Inflammatory macrophage treated with lipopolysaccharide for 4 hours (primary cell): Measurements from ENCODE around the gene C1orf74.
A peak's percentile ranks its signal among the peaks of the same experiment; 100 is the strongest.
"Not testable (repeated sequence)": the region's sequence is repeated elsewhere in the genome, so short reads cannot be mapped to it uniquely, and the experiment has no call there.

Source experiments
- DNase-seq: peaks from one replicate; pipeline ENCODE4 v3.0.0-alpha.2; 2020

The C1orf74 gene

DNA sequence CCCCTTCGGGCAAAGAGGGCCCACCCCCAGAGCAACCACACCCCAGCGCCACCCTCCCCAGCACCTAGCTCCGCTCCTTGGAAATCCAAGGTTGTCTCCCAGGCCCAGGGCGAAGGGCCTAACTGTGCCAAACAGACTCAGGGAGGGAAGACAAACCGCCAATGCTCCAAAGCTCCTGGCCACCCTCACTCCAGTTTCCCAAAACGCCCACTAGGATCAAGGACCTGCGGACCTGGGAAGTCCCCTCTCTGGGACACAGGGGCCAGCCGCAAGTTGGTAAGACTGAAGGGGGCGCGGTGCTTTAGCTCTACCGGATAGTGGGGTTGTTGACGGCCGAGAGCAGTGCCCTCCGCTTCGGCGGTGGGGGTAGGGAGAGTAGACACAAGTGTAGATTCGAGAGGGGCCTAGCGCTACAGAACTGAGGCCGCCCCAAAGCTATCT is 21.0 kb upstream of the C1orf74 start:
- no peak for DNase-seq

DNA sequence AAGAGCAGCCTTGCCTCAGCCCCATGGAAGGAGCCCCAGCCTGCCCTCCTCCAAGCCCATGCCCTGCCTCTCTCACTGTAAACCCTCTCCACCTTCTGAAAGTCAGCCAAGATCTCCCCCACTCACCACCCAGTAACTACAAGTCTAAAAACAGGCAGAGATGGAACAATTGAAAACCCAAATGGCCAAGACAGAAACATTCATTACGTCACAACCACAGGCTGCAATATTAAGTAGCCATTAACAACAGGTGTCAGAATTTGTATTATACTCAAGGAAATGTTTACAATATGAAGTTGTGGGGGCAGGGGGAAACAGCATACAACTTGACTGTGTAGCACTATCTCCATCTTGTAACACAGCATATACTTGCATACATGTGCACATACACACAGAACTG is 19.2 kb upstream of the C1orf74 start:
- DNase-seq = no peak

DNA sequence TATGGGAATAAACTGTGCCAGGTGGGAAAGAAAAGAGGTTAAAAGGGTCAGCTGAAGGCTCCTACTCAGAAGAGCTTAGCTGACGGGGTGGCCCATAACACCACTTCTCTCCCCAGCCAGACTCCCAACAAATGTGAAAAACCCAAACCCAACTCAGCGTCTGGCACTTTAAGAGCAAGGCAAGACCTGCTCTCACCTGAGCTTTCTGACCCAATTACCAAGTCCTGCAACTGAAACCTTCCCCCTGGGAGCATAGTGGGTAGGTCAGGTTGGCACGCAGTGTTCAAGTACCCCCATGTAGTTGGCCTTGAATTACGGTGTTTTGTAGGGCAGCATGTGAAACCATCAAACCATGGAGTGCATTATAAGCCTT is 18.4 kb upstream of the C1orf74 start:
- no peak for DNase-seq

DNA sequence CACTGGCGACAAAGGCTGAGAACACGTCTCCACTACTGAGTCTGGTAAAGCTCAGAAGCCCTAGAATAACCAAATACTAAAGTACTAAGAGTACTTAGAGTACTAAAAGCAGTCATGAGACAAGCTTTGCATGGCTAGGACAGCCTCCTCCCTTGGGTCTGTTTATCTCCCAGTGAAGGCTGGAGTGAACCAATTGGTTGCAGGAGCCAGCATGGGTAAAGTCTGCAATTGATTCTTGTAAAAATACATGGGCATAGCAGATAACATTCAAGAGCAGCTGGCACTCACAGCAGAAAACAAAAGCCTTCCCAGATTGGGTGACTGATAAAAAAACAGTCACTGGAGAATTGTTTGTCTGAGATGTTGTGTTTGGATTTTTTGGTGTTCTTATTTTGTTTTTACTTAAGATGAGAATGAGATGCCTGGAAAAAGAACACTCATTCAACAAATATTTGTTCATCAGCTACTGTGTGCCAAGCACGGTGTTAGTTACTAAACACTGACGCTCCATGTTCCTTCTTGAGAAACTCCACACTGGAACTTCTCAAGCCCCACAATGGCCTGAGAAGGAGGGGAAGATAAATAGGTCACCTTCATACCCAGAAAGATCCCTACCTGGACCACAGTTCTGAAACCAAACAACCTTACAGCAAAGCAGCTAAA is 17.9 kb upstream of the C1orf74 start:
- DNase-seq = no peak

DNA sequence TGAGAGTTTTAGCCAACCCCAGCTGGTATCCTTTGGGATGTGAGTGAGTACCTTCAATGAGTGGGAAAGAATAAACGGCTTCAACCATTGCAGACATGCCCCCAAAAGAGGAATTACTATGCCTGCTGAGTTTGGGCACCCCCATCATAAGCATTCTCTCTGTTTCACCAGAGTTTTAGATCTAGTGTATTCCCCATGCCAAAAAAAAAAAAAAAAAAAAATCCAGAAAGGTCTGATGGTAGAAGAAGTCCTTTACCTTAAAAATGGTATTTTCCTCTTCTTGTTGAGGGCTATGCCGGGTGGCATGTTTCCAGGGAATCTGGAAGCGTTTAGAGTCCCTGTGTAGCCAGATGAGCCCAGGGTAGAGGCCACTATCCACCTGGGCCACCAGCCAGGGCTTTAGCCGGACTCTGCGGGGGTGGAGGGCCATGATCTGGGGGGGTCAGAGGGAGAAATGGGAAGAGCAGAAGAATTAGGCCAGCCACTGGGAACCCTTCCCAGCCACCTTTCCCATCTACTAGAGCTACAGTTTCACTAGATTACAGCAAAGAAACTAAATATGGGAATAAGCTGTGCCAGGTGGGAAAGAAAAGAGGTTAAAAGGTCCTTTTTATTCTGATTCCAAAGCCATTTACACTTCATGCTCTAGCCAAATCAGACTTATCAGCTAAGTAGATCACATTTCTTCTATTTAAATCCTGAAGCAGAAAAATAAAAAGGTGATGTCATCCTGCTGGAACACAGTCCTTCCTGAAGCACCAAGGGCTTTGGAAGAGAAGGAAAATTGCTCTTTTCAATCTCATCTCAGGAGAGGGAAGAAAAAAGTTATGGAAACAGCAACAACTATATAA is 16.9 kb upstream of the C1orf74 start:
- no peak for DNase-seq

DNA sequence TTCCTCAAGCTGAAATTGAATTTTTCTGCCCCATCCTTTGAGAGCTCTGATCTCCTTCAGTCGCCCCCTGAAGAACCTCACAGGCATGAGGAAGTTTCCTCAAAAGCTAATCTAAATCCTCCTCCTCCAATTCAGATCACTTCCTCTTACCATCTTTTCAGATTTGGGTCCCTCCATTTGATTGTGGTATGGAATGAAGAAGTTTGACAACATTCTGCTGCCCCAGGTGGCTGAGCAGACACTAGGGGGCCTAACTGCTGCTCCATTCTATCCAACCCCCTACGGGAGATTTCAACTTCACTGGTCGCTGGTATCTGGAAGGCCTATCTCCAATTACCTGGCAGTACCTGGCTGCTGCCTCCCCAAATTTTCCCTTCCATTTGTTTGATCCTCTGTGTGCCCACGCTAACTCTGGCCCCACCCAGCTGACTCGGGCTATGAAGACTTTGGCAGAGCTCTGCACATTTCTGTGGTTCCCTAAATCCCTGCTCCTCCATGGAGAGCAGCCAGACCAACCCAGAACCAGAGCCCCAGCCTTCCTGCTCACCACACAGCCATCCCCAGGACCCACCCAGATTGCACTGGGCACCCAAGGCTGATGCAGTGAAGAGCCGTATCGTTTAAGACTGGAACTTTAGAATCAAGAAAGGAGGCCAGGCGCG is 13.8 kb upstream of the C1orf74 start:
- no peak for DNase-seq

DNA sequence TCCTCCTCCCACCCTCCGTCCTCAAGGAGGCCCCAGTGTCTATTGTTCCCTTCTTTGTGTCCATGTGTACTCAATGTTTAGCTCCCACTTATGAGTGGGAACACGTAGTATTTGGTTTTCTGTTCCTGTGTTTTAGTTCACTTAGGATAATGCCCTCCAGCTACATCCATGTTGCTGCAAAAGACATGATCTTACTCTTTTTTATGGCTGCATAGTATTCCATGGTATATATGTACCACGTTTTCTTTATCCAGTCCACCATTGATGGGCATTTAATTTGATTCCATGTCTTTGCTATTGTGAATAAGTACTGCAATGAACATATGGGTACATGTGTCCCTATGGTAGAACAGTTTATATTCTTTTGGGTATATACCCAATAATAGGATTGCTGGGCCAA is 9.4 kb upstream of the C1orf74 start:
- DNase-seq = not testable (repeated sequence)

DNA sequence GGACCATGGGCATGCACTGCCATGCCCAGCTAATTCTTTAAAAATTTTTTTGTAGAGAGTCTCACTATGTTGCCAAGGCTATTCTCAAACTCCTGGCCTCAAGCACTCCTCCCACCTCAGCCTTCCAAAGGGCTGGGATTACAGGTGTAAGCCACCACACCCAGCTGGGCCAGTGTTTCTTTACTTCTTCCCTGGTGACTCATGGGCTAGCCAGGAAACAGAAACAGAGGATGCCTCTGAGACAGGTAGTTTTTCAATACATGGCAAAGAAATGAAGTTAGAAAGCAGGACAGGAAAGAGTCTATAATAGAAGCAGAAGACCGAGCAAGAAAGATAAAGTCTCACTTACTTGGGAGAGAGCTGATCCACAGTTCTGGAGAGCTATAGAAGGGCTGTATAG is 7.6 kb upstream of the C1orf74 start:
- DNase-seq = no peak

DNA sequence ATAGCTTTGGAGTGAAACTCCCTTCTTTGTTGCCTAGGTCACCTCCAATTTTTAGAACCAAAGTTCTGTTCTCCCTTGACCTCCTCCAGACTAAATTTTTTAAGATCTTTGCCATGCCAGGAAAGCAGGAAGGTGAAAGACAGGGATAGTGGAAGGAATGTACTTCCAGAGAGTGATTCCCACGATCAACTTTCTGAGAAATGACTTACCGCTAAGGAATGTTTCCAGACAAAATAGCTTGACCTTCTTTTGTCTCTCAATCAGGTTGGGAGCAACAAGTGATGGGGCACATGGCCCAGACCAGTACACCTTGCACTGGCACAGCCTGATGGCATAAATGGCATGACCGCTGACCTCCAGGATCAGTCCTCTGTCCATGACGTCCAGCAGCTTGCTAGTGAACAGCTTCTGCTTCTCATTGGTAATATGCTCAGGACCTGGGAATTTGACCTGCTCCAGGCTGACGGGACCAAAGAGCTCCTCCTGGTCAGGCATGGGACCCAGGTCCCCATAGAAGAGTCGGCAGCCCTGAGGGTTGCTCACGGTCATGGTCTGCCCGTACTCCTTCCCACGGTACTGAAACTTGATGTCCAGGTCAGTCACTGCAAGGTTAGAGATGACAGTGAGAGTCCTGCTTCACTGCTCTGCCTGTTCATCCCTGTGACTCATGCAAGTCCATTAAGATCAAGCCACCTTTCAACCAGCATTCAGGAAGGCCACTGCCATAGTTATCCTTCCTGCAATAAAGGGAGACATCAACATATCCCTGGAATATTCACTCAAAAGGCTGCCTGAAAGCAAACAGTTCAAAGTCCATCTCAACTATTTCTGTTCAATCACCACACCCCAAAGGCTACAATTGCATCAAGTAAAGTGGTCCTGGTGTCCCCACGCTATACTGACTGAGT is 6.2 kb upstream of the C1orf74 start:
- no peak for DNase-seq

DNA sequence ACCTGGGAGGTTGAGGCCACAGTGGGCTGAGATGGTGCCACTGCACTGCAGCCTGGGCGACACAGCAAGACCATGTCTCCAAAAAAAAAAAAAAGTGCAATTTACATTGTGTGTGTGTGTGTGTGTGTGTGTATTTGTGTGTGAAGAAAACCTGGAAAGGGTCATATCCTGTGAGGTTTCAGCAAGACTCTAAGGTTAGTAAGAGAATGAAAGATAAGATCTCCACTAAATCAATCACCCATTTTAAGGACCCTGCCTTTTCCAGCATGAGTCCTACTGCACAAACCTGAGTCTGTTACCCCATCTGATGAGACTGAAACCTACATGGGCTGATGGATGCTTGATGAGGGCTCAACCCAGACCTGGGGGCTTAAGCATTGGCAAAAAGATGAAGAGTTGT is 4.9 kb upstream of the C1orf74 start:
- DNase-seq = no peak

DNA sequence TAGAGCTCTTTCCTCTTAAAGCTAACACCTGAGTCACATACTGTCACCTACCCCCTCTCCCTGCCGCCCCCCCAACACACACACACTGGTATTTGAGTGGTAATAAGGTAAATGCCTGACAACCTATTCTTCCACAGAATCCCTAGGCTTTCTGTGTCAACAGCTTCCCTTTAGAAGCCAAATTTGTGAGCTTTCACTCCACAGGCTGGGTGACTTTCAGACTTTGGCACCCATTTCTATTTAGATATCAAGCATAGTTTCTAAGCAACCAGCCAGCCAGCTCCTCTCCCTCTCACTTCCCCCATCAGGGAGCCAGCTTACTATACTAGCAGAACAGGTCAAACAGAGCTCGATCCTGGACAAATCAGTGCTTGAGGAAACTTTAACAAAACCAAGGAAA is 3.2 kb upstream of the C1orf74 start:
- no peak for DNase-seq

DNA sequence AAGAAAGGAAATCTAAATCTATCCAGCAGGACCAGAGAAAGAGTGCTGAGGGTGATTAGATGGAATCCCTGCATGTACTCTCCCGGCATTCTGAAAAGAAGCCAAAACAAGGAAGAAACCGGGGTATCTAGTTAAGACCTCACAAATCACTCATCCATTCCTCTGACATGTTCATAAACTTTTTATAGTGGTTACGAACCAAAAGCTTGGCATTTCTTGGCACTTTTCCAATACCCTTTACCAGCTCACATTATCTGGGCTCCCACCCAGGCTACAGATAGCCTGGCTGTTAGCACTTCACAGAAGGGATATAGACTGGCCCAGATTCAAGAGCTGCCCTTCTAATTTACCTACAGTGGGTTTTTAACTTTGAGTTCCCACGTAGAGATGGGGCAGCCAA is 1.8 kb upstream of the C1orf74 start:
- no peak for DNase-seq

DNA sequence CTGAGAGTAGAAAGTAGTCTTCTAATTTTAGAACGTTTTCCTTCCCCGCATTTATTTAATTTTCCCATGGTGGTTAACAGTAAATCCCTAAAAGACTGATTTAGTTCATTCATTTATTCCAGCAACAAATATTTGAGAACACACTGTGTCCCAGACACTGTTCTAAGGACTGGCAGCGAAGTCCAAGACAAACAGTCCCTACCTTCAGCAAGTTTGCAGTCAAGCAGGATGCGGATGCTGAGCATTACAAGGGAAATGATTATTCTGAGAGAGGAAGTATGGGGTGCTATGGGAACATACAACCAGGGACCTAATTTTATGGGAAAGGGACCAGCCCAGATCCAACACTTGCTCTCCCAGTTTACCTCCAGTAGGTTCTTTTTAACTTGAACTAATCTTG is 1.2 kb upstream of the C1orf74 start:
- DNase-seq = no peak

DNA sequence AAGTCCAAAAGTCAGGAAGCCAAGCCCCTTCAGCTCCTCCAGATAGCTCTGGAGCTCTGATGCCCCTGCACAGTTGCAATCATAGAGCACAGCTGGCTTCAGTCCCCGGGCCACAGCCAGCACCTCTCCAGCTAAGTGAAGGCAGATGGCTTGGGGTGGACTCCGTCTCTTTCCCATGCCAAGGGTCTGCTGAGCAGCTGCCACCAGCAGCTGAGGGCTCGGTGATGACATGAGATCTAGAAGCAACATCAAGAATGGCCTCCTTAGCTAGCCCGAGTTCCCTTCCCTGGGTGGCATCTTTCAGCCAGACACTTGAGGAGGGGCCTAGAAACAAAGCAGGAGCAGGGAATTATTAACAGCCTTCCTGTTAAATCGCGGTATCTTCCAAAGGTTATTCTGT is 973 bp downstream of the C1orf74 start:
- DNase-seq = no peak

DNA sequence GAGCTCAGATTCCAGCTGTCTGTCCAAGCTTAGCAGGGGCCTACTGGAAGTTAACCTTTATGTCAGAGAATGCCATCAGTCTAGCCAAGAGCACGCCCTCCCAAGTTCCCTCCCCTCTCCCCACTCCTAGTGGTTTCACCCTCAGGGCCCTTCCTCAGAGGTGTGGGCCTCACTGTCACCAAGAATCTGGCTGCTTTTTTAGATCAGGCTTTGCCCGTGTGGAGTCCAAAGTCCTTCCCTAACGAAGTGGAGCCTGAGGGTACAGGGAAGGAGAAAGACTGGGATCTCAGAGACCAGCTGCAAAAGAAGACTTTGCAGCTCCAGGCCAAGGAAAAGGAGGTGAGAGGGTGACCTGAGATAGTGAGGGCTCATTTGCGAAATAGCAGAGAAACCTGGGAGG is 4.1 kb downstream of the C1orf74 start:
- no peak for DNase-seq

DNA sequence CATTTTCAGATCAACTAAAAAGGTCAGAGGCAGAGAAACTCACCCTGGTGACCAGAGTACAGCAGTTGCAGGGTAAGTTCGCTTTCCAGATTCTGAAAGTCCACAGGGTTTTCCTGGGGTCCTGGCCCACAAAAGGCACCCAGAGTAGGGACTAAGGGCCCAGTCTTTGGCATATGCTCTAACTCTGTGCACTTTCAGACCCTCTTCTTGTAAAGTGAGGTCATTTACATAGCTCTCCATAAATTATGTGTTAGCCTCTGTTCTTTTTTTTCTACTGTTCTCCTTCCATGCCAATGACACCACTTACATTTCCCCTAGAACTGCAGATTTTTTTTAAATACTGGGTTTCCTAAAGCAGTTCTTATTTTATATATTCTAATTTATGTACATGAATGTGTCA is 6.3 kb downstream of the C1orf74 start:
- DNase-seq = no peak

DNA sequence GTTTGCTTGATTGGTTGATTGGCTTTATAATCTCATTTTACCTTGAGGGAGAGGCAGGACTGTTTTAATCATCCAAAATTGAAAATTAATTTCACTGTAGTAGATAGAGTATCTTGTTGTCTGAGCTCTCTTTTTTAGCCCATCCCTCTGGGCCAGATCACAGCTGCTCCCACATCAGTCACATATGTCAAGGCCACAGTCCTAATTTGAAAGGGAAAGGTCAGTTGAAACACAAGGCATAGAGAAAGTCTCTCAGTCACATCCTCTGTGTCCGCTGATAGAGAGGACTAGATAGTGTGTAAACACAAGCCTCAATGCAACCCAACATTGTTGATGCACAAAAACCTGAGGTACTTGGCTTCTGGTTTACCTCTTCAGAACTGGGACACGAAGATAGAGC is 6.8 kb downstream of the C1orf74 start:
- no peak for DNase-seq

DNA sequence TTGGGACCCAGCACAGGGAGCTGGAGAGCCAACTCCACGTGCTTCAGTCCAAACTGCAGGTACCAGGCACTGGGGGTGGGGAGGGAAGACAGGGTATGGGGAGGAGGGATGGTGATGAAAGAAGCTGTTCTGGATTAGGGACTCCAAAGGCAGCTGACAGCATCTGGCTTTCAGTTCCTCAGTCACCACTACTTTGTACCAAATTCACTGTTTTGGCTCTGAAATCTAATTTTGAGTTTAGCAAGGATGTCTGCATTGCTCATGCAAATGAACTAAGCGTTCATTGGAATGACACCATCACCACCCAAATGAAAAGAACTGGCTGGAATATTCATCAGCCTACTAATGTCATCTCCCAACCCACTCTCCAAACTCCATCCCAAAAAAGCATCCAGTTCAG is 8.7 kb downstream of the C1orf74 start:
- peak; percentile 60 for DNase-seq

DNA sequence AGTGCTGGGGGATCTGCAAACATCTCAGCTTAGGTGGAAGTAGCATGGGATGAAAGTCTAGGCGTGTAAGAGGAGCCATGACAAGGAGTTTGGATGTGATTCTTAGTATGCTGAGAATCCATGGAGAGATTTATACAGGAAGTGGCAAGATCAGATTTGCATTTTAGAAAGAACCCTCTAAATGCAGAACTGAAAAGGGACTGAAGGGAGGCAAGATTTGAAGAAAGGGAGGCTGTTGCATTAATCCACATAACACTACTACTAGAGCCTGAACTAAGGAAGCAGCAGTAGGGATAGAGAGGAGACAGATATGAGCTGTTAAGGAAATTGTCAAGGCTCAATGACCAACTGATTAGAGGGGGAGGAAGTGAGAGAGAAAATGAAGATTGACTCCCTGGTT is 9.8 kb downstream of the C1orf74 start:
- peak; percentile 51 for DNase-seq

DNA sequence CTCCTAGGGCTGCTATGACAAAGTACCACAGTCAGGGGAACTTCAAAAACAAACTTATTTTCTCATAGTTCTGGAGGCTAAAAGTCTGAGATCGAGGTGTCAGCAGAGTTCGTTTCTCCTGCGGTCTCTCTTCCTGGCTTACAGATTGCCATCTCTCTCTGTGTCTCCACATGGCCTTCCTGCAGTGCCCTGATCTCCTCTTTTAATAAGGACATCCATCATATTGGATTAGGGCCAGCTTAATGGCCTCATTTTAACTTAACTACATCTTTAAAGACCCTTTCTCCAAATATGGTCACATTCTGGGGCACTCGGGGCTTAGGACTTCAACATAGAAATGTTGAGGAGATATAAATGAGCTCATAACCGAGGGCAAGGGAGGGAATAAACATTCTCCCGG is 12.2 kb downstream of the C1orf74 start:
- no peak for DNase-seq

DNA sequence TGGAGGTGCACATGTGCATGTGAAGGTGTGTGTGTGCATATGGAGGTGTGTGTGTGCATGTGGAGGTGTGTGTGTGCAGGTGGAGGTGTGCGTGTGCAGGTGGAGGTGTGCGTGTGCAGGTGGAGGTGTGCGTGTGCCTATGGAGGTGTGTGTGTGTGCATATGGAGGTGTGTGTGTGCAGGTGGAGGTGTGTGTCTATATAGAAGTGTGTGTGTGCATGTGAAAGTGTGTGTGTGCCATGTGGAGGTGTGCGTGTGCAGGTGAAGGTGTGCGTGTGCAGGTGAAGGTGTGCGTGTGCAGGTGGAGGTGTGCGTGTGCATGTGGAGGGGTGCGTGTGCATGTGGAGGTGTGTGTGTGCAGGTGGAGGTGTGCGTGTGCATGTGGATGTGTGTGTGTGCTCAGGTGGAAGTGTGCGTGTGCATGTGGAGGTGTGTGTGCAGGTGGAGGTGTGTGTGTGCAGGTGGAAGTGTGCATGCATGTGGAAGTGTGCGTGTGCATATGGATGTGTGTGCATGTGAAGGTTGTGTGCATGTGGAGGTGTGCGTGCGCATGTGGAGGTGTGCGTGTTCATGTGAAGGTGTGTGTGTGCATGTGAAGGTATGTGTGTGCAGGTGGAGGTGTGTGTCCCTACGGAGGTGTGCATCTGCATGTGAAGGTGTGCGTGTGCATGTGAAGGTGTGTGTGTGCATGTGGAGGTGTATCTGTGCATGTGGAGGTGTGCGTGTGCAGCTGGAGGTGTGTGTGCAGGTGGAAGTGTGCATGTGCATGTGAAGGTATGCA is 13.5 kb downstream of the C1orf74 start:
- no peak for DNase-seq

DNA sequence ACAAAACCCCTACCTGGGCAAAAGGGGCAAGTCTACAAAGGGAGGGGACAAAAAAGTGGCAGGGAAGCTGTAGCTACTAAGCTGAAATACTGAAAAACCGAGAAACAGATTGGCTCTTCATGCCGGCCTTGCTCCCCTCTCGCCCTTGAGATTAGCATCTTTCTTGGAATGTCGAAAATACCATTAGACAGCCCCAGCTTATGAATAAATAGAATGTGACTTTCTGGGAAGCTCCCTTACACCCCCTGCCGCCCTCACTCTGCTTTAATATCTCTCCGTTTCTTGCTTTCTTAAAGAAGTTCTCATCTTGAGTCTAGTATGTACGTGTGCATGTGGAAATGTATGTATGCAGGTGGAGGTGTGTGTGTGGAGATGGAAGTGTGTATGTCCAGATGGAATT is 14.4 kb downstream of the C1orf74 start:
- peak; percentile 48 for DNase-seq
